ENCODE data around the gene CNGB1.

DNA sequence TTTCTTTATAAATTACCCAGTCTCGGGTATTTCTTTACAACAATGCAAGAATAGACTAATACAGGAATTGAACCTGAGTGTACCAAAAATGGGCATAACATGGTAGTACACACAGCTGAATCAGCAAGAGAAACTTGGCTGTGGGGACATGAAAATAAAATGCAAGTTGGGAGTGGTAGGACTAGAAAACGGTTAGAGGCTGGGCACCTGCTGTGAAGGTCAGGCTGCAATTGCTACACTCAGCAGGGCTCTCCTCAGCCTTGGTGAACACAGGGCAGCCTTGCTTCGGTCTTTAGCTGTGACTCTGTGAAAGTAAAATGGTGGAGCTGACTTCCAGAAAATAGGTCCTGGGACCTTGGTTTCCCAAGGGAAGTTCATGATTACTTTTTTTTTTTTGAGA, 45.6 kb downstream of the CNGB1 start:
- TF ChIP-seq, protein P1, sequence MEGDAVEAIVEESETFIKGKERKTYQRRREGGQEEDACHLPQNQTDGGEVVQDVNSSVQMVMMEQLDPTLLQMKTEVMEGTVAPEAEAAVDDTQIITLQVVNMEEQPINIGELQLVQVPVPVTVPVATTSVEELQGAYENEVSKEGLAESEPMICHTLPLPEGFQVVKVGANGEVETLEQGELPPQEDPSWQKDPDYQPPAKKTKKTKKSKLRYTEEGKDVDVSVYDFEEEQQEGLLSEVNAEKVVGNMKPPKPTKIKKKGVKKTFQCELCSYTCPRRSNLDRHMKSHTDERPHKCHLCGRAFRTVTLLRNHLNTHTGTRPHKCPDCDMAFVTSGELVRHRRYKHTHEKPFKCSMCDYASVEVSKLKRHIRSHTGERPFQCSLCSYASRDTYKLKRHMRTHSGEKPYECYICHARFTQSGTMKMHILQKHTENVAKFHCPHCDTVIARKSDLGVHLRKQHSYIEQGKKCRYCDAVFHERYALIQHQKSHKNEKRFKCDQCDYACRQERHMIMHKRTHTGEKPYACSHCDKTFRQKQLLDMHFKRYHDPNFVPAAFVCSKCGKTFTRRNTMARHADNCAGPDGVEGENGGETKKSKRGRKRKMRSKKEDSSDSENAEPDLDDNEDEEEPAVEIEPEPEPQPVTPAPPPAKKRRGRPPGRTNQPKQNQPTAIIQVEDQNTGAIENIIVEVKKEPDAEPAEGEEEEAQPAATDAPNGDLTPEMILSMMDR (IDR thresholded peaks at IDR 0.05; ENCODE audit: insufficient read depth, low read length, poor library complexity, severe bottlenecking), result no peak
- no peak for TF ChIP-seq EZH2phosphoT487 (conservative IDR thresholded peaks at IDR 0.05; ENCODE audit: low read length)

Measured in SU-DHL-6 (cell line).